HFF-Myc (cell line): ENCODE measurements around the gene SRP14.

Experiments
- DNase-seq: peaks from one replicate; pipeline ENCODE4 v3.0.0-alpha.2; 2011; ENCODE audit warnings: low read depth; ENCODE audit errors: extremely low read depth
- H3K4me3 ChIP-seq: replicated peaks from 2 replicates; pipeline ENCODE4 v1.5.1; 2011; ENCODE audit warnings: low read depth, mild to moderate bottlenecking, control low read depth, low read length
- TF ChIP-seq, protein P1 (sequence below): IDR thresholded peaks from 2 replicates; pipeline ENCODE4 v1.5.1; 2012; ENCODE audit warnings: mild to moderate bottlenecking, low read depth, low read length, control low read depth; ENCODE audit errors: missing control alignments

Gene SRP14

GRCh38 chr15:40072216-40072990 is 33.4 kb upstream of the SRP14 start:
- no peak overlapping the region for H3K4me3 ChIP-seq
- TF ChIP-seq, protein P1, sequence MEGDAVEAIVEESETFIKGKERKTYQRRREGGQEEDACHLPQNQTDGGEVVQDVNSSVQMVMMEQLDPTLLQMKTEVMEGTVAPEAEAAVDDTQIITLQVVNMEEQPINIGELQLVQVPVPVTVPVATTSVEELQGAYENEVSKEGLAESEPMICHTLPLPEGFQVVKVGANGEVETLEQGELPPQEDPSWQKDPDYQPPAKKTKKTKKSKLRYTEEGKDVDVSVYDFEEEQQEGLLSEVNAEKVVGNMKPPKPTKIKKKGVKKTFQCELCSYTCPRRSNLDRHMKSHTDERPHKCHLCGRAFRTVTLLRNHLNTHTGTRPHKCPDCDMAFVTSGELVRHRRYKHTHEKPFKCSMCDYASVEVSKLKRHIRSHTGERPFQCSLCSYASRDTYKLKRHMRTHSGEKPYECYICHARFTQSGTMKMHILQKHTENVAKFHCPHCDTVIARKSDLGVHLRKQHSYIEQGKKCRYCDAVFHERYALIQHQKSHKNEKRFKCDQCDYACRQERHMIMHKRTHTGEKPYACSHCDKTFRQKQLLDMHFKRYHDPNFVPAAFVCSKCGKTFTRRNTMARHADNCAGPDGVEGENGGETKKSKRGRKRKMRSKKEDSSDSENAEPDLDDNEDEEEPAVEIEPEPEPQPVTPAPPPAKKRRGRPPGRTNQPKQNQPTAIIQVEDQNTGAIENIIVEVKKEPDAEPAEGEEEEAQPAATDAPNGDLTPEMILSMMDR = no peak
- DNase-seq = no peak

DNA sequence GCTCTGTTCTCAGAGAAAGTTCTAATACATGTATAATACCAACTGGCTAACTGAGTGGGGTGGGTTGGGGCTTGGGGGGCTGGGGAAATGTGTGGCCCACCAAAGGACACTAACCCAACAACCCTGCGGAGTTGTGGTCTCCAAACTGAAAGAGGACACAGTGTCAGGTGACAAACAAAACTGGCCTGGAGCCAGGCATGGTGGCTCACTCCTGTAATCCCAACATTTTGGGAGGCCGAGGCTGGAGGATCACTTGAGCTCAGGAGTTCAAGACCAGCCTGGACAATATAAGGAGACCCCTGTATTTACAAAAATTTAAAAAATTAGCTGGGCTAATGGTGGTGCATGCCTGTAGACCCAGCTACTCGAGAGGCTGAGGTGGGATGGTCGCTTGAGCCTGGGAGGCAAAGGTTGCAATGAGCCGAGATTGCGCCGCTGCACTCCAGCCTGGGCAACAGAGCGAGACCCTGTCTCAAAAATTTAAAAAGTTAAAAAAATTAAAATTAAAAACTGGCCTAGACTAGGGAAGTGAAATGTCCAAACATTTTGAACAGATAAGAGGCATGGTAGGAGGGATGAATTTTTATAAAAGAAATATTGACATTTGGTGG is 31.7 kb upstream of the SRP14 start:
- H3K4me3 ChIP-seq = no peak overlapping the region
- no peak for DNase-seq
- TF ChIP-seq, protein P1 = no peak

DNA sequence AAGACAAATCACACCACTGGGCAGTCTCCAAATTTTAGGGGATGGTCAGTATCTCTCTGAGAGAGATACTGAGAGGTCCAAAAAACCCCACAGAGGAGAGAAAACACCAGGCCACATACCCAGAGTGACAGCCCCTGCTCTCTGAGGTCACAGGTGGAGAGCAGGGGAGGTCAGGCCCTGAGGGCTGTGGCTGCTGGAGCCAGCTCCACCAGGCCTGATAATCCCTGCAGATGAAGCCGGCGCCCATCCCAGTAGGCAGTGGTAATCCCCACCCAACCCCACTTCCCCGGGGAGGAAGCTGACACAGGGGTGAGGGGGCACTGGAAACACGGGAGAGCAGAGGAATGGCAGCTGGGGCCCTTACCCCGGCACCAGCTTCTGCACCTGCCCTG is 31.2 kb upstream of the SRP14 start:
- no peak for DNase-seq
- TF ChIP-seq, protein P1 = no peak
- no peak overlapping the region for H3K4me3 ChIP-seq

DNA sequence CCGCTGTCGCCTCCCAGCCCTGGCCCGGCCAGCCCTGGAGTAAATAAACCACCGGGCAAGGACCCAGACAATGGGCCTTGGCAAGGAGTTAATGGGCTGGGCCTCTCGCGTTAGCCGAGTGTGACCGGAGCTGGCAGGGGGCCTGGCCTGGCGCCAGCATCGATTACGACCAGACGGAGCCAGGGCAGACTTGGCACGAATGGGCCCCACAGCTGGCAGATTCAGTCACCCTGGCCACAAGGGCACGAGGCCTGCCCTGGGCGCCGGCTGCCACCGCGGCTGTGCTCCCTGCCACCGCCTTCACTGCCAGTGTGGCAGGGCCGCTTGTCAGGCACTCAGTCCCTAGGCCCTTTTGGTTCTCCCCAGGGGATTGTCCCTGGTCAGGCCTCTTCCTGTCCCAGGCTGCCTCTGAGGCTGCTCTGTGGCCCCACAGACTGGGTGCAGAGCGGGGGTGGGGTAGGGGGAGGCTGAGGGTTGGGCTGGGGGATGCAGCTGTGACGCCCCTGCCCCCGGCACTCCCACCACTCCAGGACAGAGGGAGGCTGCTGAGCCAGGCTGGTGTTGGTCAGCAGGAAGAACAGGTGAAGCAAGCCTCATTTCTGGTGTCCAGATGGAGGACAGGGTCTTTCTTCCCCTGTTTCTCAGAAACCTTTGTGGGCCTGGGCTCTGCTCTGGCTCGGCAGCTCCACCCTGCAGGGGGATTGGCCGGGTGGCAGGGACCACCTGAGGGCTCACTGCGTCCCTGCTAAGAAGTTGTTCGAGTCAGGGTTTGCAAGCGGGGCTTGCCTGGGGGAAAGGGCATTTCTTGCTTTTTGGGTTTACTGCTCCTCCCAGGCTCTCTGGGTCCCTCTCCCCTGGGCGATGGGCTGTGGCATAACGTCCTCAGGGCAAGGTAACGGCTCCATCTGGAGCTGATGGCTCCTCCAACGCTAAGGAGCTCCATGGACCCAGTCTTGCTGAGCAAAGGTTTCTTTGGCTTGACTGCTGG is 30.5 kb upstream of the SRP14 start:
- DNase-seq = no peak
- no peak overlapping the region for H3K4me3 ChIP-seq
- TF ChIP-seq, protein P1 = no peak

DNA sequence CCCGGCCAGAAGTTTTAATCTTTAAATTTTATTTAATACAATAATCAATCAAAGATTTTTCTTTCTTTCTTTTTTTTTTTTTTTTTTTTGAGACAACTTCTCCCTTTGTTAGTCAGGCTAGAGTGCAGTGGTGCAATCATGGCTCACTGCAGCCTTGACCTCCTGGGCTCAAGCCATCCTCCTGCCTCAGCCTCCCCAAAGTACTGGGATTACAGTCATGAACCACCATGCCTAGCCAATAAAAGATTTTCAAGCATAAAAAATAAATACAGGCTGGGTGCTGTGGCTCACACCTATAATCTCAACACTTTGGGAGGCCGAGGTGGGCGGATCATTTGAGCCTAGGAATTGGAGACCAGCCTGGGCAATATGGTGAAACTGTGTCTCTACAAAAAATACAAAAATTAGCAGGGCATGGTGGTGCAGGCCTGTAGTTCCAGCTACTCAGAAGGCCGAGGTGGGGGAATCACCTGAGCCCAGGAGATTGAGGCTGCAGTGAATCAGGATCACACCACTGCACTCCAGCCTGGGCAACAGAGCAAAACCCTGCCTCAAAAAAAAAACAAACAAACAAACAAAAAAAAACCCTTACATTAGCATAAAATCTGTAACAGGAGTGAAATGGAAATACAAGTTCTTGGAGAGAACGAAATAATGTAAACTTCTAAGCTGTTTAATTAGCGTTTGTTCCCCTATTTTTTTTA is 29.1 kb upstream of the SRP14 start:
- TF ChIP-seq, protein P1 = no peak
- no peak for DNase-seq
- H3K4me3 ChIP-seq = no peak overlapping the region

GRCh38 chr15:40066589-40066988 is 27.6 kb upstream of the SRP14 start:
- no peak for DNase-seq
- H3K4me3 ChIP-seq = no peak overlapping the region
- TF ChIP-seq, protein P1 = no peak
